ENCODE results near the gene MLEC.
"Not testable (repeated sequence)": the region's sequence is repeated elsewhere in the genome, so short reads cannot be mapped to it uniquely, and the experiment has no call there.

MLEC gene

DNA sequence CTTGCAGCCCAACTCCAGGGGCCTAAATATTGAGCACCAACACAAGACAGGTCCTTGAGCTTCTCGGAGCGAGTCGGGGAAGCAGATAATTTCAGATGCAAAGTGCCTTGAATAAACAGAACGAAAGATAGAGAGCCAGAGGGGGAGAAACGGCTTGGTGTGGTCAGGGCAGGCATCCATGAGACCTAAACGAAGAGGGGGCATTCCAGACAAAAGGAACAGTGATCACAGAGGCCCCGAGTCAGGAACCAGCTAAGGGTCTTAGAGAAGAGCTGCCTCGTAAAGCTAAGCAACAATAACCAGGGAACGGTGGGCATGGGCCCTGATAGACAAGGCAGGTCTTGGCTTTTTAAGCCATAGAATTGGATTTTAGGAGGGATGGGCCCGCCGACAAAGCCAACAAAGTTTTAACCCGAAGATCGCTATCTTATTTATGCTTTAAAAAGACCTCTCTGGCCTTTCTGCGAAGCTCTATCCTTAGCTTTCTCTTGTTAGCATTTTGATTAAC lies 38.3 kb downstream of the MLEC start:
- Mint-ChIP-seq H3K4me3 (peak overlapping the region; percentile 95), H3K27me3 (no peaks in the 10 kb centered on the region), H3K36me3 (peaks cover 40% of the 10 kb centered on the region), H3K27ac (no peak overlapping the region), H3K4me1 (peaks cover 25% of the 10 kb centered on the region), H3K9me3 (no peaks in the 10 kb centered on the region)
- no peak for DNase-seq
- CTCF ChIA-PET: interaction anchor here (0.6 to 1.2 kb wide), 3 partner anchors 11 to 372 kb away, joined by 3 to 5 read pairs (median 4); no protein-coding TSS in a partner anchor

GRCh38 chr12:120725659-120726509 lies 38.9 kb downstream of the MLEC start, which contains the start of gene ACADS:
Gene ACADS (plus strand): TSS chr12:120725826. CDS start chr12:120725886, 60 bp downstream.
- peak within 1 kb of the TSS; percentile 95 for H3K4me3 Mint-ChIP-seq
- no peaks in the 10 kb centered on the region for H3K9me3 Mint-ChIP-seq
- H3K4me1 Mint-ChIP-seq: peaks cover 25% of the 10 kb centered on the region
- H3K27ac Mint-ChIP-seq: peak within 1 kb of the TSS; percentile 76
- H3K36me3 Mint-ChIP-seq: peaks cover 40% of the 10 kb centered on the region
- peak; percentile 94 for DNase-seq
- no peaks in the 10 kb centered on the region for H3K27me3 Mint-ChIP-seq
- CTCF ChIA-PET: interaction anchor here (0.8 to 1.2 kb wide), 2 partner anchors 12 to 77 kb away, joined by 4 to 5 read pairs; no protein-coding TSS in a partner anchor

DNA sequence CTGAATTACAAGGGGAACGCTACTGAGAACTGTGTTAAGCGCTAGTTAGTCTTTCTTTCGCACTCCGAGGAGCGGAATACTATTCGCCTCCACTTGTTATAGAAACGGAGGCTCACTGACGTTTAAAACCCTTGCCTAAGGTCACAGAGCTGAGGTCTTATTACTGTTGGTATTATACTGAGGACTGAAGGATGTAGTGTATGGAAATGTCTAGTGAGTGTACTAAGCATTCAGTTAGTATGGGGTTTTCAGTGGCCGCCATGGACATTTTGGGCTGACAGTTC lies 39.5 kb downstream of the MLEC start:
- Mint-ChIP-seq H3K4me3 (peak overlapping the region; percentile 95), H3K36me3 (peaks cover 36% of the 10 kb centered on the region), H3K4me1 (peaks cover 25% of the 10 kb centered on the region), H3K27ac (peak overlapping the region; percentile 76), H3K27me3 (no peaks in the 10 kb centered on the region), H3K9me3 (no peaks in the 10 kb centered on the region)
- CTCF ChIA-PET: no interaction called here
- DNase-seq: no peak

DNA sequence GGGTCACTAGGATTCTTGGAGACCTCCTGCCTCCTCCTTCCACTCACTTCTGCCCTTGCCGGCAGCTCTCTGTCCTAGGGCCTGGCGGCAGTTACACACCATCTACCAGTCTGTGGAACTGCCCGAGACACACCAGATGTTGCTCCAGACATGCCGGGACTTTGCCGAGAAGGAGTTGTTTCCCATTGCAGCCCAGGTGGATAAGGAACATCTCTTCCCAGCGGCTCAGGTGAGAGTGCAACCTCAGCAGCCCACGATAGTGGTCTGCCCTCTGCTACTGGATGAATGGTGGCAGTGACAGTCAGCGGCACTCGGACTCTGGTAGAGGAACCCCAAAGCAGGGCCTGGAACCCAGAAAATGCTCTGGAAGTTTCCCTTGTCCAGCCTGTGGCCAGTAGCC lies 40.0 kb downstream of the MLEC start:
- Mint-ChIP-seq H3K27me3 (no peaks in the 10 kb centered on the region), H3K36me3 (peaks cover 36% of the 10 kb centered on the region)
- CTCF ChIA-PET: no interaction called here

GRCh38 chr12:120732198-120732597 lies 45.2 kb downstream of the MLEC start:
- H3K4me1 Mint-ChIP-seq, DNase-seq, H3K4me3 Mint-ChIP-seq, H3K9me3 Mint-ChIP-seq, CTCF ChIA-PET, H3K27me3 Mint-ChIP-seq, H3K27ac Mint-ChIP-seq: not testable (repeated sequence)
- H3K36me3 Mint-ChIP-seq: peaks cover 21% of the 10 kb centered on the region

More for the DNA sequence above, 40.0 kb downstream of the MLEC start:
- H3K9me3 Mint-ChIP-seq: no peaks in the 10 kb centered on the region
- peak overlapping the region; percentile 95 for H3K4me3 Mint-ChIP-seq
- H3K4me1 Mint-ChIP-seq: peaks cover 25% of the 10 kb centered on the region
- H3K27ac Mint-ChIP-seq: no peak overlapping the region
- no peak for DNase-seq

GRCh38 chr12:120733574-120733973 lies 46.6 kb downstream of the MLEC start:
- Mint-ChIP-seq H3K27ac (no peak overlapping the region), H3K4me1 (no peaks in the 10 kb centered on the region), H3K36me3 (peaks cover 17% of the 10 kb centered on the region), H3K9me3 (no peaks in the 10 kb centered on the region), H3K4me3 (no peak overlapping the region), H3K27me3 (no peaks in the 10 kb centered on the region)
- CTCF ChIA-PET: no interaction called here
- DNase-seq: no peak

GRCh38 chr12:120734210-120734609 lies 47.3 kb downstream of the MLEC start:
- CTCF ChIA-PET: no interaction called here

GRCh38 chr12:120735181-120735580 lies 48.2 kb downstream of the MLEC start:
- Mint-ChIP-seq H3K4me1 (no peaks in the 10 kb centered on the region), H3K27ac (no peak overlapping the region), H3K4me3 (no peak overlapping the region), H3K27me3 (no peaks in the 10 kb centered on the region), H3K9me3 (no peaks in the 10 kb centered on the region), H3K36me3 (peaks cover 13% of the 10 kb centered on the region)
- DNase-seq: no peak
- CTCF ChIA-PET: no interaction called here

More at GRCh38 chr12:120734210-120734609, 47.3 kb downstream of the MLEC start:
- Mint-ChIP-seq H3K36me3 (peaks cover 17% of the 10 kb centered on the region), H3K27ac (no peak overlapping the region), H3K4me1 (no peaks in the 10 kb centered on the region), H3K9me3 (no peaks in the 10 kb centered on the region), H3K4me3 (no peak overlapping the region), H3K27me3 (no peaks in the 10 kb centered on the region)
- DNase-seq: no peak

- Mint-ChIP-seq H3K36me3 (peaks cover 8% of the 10 kb centered on the region), H3K27ac (no peak overlapping the region), H3K4me3 (no peak overlapping the region), H3K9me3 (no peaks in the 10 kb centered on the region), H3K27me3 (no peaks in the 10 kb centered on the region), H3K4me1 (no peaks in the 10 kb centered on the region)
- CTCF ChIA-PET: no interaction called here
- no peak for DNase-seq
Observed at GRCh38 chr12:120736404-120737331, 49.7 kb downstream of the MLEC start.

- no peaks in the 10 kb centered on the region for H3K27me3 Mint-ChIP-seq
- peaks cover 8% of the 10 kb centered on the region for H3K36me3 Mint-ChIP-seq
- no peak overlapping the region for H3K4me3 Mint-ChIP-seq
- CTCF ChIA-PET: no interaction called here
- H3K9me3 Mint-ChIP-seq: no peaks in the 10 kb centered on the region
- H3K4me1 Mint-ChIP-seq: no peaks in the 10 kb centered on the region
- no peak for DNase-seq
- H3K27ac Mint-ChIP-seq: no peak overlapping the region
Observed at GRCh38 chr12:120737557-120738251, 50.8 kb downstream of the MLEC start.

- CTCF ChIA-PET: no interaction called here
Observed at GRCh38 chr12:120738252-120739030, 51.5 kb downstream of the MLEC start.

DNA sequence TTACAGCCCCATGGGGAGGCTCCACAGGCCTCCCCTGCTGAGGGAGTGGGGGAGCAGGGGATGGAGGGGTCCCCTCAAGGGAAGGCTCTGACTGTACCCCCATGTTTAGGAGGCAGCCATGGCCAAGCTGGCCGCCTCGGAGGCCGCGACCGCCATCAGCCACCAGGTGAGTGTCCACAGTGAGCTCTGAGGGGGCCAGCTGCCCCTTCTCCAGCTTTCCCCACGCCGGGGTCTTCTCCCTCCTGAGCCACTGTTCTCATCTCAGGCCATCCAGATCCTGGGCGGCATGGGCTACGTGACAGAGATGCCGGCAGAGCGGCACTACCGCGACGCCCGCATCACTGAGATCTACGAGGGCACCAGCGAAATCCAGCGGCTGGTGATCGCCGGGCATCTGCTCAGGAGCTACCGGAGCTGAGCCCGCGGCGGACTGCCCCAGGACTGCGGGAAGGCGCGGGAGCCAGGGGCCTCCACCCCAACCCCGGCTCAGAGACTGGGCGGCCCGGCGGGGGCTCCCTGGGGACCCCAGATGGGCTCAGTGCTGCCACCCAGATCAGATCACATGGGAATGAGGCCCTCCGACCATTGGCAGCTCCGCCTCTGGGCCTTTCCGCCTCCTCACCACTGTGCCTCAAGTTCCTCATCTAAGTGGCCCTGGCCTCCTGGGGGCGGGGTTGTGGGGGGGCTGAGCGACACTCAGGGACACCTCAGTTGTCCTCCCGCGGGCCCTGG lies 52.2 kb downstream of the MLEC start:
- Mint-ChIP-seq H3K9me3 (no peaks in the 10 kb centered on the region), H3K27ac (no peak overlapping the region), H3K36me3 (peaks cover 2% of the 10 kb centered on the region), H3K27me3 (no peaks in the 10 kb centered on the region), H3K4me3 (no peak overlapping the region), H3K4me1 (no peaks in the 10 kb centered on the region)
- DNase-seq: no peak
- CTCF ChIA-PET: no interaction called here

More at GRCh38 chr12:120738252-120739030, 51.5 kb downstream of the MLEC start:
- Mint-ChIP-seq H3K36me3 (peaks cover 7% of the 10 kb centered on the region), H3K9me3 (no peaks in the 10 kb centered on the region), H3K27ac (no peak overlapping the region), H3K4me3 (no peak overlapping the region), H3K27me3 (no peaks in the 10 kb centered on the region), H3K4me1 (no peaks in the 10 kb centered on the region)
- DNase-seq: no peak

Data from activated naive CD4-positive, alpha-beta T cell treated with anti-CD3 and anti-CD28 coated beads, Interleukin-2, amount 10 ng/mL, durations not matched to agents 7 days and 5 days (primary cell).